ENCODE measurements around the gene PRKCE.
"Not testable (repeated sequence)": the region's sequence is repeated elsewhere in the genome, so short reads cannot be mapped to it uniquely, and the experiment has no call there.

PRKCE gene

DNA sequence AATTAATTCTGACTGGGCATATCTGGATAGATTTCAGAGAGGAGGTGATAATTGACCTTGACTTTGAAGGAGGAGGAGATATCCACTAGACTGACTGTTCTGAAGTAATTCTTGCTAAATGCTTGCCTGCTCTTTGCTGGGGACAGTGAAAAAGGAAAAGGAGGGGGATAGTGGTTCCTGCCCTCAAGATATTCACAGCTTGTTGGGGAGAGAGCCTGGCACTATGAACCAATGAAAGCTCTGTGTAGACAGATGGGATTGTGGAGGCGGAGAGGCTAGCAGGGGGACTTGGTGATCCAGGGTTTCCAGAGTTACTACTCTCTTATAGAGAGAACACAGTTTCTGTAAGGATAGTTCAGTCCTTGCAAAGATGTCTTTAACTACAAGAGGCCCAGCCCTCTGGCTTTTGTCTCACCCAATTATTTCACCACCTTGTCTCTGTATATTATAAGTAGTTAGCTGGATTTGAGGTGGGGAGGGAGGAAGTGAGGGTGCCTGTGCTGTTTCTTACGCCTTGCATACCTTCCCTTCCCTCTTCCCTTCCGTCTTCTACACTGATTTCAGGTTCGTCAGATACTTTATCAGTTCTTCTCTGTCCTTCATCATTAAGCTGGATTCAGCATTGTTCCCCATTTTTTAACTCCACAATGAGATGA is 190.4 kb downstream of the PRKCE start:
- DNase-seq: no peak

DNA sequence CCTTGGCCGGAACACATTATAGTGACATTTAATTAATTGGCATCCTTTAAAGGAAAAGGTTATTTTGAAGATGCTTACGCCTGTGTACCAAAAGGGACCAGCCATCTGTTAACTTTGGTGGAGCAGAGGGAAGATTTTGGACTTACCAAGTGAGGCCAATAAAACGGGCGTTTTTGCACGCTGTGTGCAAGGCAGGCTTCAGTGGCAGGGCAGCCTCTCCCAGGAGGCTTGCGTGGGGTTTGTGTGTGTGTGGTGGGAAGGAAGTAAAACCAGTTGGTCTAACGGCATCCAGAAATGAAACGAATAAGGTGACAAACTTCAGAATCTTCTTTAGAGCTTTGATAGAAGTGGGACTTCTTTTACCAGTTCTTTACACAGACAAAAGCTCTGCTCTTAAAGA is 191.7 kb downstream of the PRKCE start:
- peak in 1 of 5 experiments; percentile 47 for DNase-seq

DNA sequence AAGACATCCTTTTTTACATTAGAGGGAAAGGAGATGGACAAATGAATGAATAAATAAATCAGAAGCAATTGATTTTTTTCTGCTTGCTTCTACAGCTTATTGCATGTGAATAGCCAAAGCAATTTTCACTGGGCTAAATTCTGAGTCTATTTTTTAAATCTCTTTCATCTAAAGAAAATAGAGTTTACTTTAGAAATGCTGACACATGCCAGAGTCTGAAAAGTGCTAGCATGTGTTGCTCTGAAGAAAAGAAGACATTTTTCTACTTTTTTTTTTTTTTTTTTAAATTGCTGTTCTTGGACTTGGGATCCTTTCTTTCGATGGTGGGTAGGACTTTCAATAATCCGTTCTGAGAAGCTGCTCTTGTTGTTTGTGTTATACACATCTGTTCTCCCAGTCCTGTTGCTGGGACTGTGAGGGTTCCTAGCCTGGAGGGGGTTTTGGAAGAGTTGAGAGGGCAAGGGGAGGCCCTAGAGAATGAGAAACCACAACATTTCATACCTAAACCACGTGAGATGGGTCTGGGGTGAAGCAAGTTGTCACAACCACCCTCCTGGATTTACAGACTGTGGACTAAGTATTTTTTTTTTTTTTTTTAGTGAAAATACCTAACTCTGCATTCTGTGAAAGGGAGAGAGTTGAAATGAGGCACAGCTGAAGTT is 193.5 kb downstream of the PRKCE start:
- DNase-seq: peak in 1 of 5 experiments; percentile 60

DNA sequence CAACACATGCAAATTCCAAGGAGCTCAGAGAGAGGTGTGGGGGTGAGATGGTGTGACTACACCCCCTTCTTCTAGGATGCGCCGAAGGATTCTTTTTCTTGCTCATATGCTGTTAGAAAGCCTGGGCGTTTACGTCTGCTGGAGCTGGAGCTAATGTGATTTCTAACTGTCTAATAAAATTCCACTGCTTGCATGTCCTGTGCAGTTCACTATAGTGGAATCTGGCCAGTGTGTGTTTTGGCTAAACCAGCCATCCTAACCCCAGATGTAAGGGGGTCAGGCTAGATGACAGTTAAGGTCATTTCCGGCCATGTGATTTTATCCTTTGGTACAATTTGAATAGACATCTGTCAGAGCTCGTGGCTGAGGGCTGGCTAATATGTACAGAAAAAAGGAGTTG is 194.1 kb downstream of the PRKCE start:
- DNase-seq: no peak

DNA sequence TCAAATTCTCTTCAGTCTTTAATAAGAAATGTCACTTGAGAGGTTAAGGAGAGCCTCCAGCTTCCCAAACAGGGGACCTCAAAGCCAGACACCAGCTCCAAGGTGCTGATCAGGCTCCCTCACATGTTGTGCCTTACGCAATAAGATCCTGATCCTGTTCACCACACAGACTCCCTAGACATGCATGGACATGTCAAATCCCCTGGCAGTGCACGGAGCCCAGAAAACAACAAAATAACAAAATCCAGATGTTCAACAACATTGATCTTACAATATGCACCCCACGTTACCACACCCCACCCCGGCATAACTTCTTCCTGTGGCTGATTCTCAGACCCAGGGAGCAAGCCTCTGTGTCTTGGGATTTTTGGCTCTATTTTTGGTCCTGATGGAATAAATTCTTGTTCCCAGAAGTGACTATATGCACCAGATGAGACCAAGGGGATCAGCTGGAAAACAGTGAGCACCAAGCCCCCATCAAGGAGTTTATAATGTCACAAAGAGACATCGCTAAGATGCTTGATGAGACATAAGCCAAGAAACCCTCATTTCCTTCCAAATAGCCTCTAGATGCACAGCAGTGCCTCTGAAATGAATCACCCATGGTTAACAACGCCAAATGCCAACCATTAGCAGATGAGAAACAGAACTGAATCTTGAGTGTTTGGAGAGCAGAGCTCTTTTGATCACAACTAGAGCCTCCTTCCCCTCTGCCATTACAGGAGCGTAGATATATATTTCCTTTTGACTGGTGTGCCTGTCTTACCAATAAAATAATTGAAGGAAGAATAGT is 198.2 kb downstream of the PRKCE start:
- DNase-seq: peak in 1 of 5 experiments; percentile 73

DNA sequence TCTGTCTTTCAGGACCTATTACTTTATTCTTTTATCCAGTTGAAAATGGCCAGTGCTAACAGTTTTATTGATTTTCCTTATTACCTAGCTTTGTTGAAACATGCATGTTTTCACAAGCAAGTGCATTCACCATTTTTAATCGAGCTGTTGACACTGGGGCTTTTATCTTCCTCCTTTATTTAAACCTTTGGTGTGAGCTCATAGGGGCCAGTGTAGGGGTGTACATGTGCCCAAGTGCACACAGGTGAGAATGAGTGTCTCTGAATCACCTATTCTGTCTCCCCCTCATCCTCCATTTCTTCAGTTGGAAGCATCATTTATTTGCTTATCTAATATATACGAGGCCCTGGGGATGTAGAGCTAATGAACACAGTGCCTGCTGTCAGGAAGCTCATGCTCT is 199.1 kb downstream of the PRKCE start:
- DNase-seq: no peak

DNA sequence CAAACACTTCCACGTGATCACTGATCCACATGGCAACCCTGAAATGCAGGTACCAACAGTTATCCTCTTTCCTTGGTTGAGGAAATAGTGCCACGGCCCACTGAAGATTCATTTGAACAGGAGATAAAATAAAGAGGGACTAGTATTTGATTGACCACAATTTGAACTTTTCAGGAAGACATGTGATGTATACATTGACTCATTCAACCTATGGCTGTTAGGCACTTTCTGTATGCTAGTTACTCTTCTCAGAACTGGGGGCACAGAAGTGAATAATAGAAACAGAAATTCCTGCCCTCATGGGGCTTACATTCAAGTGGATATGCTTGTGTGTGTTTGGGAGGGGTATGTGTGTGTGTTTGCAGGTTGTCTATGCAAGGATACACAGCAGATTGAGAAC is 199.6 kb downstream of the PRKCE start:
- no peak for DNase-seq

DNA sequence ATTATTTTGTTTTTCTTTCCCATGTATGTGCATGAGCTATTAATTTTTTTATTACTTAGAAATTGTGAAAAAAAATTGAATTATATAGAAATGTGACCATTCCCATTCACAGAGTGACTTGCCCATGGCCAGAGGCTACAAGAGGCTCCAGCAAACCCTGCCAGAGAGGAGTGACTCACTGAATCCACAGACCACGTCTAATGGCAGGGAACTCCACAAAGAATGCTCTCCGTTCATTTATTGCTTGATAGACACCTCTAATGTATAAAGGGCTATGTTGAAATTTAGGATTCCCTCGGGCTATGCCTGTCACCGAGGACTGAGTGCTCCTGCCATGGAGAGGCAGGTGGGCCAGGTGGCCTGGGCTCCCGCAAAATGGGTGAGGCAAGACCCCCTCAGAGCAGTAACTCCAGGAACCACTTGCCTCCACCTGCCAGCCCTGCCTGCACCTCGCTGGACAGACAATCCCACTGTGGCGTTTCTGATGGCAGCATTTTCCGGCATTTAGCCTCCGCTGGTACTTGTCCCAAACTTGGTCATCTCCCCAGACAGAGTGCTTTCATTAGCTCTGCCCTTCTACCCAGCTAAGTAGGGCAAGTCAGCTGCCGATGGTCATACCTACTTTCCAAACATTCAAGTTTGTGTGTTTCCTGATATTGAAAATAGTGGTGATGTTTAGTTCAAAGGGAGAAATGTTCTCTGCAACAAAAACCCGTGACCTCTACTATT is 200.3 kb downstream of the PRKCE start:
- no peak for DNase-seq

DNA sequence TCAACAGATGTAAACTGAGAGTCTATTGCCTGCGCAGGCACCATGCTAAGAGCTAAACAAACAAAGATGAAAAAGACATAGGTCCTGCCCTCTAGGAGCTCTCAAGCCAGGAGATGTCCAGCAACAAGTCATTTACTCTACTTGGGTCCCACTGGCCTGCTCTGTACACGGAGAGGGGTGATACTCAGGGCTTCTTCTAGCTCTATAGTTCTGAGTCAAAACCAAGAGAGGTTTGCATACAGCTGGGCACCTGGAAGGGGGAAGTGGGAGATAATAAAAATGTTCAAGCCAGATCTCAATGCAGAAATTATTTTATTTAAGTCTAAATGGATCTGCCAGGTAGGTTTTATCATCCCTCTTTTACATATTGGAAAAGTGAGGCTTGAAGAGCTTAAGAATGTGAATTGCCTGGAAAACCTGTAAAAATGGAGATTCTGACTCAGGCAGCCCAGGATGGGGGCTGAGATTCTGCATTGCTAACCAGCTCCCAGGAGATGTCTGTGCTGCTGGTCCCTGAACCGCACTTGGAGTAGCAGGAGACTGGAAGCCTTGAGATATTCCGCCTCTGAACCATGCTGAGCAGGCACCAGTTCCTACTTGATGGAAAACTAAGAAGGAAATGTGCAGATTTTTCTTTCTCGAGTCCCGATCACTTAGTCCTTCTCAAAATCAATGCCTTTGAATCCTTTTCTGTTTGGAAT is 201.1 kb downstream of the PRKCE start:
- DNase-seq: no peak

DNA sequence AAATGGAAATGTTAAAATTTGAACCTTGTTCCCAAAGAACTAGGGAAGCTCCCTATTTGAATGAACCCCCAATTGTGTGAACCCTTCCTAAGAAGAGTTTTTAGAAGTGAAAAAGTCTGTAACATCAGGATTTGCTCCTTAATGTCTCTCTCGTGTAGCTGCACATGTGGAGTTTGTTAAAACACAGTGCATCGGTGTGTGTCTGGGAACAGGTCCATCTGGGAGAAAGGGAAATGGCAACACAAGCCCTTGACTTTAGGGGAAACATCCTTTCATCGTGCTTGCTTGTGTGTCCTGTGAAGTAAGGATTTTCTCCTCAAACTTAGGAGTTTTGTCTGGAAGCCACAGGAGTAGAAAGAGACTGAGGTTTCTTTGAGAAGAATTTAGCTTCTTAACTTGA is 203.9 kb downstream of the PRKCE start:
- DNase-seq: no peak

DNA sequence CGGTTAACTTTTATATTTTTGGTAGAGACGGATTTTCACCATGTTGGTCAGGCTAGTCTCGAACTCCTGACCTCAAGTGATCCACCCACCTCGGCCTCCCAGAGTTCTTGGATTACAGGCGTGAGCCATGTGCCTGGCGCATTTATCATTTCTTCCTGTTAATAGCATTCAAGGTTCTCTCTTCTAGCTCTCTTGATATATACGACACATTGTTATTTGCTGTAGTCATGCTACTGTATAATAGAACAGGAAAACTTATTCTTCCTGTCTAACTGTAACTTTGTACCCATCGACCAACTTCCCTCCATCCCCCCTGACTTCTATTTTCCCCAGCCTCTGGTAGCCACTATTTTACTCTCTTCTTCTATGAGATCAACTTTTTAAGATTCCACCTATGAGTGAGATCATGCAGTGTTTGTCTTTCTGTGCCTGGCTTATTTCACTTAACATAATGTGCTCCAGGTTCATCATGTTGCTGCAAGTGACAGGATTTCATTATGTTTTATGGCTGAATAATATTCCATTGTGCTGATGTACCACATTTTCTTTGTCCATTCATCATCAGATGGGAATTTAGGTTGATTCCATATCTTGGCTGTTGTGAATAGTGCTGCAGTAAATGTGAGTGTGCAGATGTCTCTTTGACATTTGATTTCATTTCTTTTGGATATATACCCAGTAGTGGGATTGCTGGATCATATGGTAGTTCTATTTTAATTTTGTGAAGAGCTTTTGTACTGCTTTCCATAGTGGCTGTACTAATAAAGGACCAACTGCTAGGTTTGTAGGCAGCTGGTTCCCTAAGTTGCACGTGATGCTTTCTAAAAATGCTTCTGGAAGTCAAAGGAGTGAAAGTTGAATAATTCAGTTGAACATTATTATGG is 205.2 kb downstream of the PRKCE start:
- DNase-seq: no peak

DNA sequence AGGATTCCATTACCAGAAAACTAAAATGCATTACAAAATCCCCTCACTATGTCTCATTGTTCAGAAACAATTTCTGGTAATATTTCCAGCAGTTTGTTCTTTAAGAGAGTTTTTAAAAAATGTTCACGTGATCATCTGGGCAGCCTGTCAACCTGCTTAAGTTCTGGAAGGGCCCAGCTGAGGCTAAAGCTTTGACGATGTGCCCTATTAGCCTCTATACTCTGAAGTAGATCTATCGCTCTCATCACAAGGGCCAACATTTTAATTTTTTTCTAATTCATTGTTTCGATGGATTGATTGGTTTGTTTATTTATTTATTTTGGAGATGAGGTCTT is 205.8 kb downstream of the PRKCE start:
- no peak for DNase-seq

DNA sequence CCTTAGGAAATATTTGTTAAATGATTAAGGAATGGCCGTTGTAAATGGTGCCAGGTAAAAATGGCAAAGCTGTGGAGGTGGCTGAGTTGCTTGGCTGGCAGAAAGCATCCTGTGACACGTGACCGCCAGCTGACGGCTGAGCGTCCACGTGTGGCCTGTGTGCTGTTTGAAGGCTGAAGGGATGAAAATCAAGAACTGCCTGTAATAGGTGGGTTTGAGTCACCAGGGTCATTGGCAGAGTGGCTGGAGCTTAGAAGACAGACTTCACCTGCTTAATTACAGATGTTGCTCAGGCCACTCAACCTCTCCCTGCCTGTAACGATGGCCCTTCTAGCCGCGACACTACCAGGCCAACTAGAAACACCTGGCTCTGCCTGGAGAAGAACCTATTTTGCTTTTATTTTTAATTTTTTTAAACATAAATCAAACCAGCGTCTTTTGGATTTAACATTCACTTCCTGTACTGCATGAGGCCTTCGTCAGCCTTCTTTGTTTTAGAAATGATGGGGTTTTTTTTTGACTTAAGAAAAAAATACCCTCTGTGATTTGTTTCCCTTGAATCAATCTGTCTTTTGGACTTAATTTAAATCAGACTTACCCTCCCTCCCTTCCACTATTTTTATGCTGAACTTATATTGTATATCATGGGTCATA is 206.5 kb downstream of the PRKCE start:
- DNase-seq: no peak

DNA sequence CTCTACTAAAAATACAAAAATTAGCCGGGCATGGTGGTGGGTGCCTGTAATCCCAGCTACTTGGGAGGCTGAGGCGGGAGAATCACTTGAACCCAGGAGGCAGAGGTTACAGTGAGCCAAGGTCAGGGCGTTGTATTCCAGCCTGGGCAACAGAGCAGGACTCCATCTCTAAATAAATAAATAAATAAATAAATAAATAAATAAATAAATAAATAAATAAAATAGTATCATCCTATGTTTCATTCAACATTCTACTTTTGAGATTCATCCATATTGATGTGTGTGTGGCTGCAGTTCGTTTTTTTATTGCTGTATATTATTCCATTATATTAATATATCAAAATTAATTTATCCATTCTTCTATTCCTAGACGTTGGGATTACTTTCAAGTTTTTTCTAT is 207.4 kb downstream of the PRKCE start:
- not testable (repeated sequence) for DNase-seq

DNA sequence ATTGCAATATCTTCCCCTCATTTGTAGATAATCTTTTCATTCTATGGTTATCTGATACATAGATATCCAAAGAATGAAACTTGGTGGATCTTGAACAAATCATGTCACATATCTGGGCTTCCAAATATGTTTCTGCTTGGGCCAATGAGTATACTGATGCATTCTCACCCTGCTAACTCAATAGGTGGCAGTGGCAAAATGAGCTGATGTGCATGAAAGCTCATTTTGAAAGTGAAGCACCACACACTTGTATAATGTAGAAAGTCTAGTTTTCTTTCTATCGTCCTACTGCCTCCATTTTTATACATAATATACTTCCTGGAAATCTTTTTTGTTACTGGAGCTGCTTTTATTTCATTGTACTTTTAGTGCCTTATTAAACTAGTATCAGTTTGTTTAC is 208.2 kb downstream of the PRKCE start:
- DNase-seq: peak in 1 of 5 experiments; percentile 56

DNA sequence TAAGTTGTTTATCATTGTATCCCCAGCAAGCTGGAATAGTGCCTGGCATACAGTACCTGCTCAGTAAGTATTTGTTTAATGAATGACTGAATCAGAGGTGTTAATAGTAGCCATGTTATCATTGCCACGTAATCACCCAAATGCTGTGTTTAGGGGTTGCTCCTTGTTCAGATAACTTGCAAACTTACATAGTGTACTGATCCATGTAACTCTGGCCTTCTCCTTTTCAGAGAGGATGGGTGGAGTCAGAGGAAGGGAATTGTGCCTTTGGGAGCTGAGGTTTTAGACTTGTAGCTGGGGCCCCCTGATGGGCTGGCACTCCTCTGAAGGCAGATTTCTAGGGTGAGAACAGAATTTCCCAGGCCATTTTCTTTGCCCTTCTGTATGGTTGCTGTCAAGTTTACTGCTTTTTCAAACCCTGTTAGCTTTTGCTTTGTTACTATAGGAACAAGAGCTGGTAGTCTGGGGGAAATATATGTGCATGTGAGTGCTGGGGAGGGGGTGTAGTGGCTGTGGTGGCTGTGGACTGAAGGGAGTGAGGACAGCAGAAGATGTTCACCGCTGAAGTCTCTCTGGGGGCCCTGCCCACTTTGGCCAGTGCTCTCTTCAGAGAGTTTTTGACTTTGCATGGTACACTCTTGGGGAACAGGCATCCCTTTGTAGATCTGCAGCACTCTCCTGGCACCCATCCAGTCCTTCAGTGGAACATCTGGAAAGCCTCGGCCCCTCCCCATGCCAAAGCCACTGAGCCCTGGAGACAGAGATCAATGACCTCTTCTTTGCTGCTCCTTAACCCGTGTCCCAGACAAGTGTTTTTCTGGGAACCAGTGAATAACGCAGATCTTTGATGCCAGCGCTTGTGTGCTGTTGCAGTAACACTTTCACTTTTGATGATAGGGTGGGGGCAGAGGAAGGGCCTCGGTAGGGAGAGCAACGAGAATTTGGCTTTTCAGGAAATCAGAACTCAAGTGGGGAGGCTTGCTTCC is 209.0 kb downstream of the PRKCE start:
- DNase-seq: peak in 1 of 5 experiments; percentile 56

DNA sequence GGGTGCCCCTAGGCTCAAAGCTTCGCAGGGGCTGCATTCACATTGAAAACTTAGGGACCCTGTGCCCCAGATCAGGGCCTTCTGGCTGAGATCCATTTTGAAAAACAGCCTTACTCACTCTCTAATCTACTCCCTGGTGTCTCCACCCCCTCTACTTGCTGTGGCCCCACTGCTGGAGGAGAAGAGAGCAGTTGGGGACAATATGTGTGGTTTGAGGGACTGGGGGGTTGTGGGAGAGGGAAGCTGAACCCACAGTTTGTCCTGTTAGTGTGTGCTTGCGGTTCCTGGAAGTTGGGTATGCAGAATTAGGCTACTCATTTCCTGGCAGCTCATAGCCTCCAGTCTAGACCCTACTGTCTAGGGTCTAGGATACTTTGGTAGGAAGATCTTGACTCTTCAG is 211.4 kb downstream of the PRKCE start:
- no peak for DNase-seq

DNA sequence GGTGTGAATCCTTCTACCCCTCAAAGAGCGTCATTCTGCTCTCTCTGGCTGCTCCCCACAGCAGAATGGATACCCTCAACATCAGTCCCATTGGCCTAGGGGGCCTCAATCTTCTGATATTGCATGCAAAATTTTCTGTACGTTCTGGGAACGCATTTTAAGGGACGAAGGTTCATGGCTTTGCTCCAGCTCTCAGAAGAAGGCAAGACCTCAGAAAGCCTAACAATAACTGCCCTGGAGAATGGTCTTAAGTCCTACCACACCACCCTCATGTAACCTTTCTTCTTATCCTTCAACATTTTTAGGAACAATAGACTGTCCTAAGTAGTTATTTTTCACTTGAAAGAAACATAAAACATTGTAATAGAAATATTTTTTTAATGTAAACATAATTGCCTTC is 212.6 kb downstream of the PRKCE start:
- DNase-seq: no peak

DNA sequence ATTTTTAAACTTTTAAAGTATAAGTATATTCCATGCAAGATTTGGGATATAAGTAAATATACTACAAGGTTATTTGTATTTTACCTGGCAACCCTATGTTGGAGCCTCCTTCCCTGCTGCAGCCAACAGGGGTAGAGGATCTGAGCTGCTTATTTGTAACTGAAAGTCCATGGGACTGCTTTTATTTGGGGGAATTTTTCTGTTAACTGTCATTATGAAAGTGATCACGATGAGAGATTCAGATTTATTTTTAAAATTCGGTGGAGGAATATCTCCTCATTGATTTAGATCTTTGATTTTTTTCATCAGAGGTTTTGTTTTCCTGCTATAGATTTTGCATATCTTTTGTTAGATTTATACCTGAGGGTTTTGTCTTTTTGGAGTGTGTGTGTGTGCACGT is 215.9 kb downstream of the PRKCE start:
- no peak for DNase-seq

DNA sequence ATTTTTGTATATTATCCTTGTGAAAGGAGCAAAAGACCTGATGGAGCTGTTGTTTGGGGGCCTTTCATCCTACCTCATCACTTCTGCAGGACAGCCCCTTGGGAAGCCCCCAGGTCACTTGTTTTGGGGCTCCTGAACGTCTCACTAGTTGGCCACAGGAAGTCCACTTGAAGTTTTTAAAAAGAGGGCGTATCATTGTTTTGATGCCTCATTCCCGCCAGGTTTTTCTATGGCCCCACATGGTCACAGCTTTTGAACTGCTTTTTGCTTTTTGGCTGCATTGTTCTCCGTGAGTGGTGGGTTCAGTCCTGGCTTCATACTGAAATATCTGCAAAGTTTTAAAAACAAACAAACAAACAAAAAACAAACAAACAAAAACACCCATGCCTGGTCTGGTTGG is 216.3 kb downstream of the PRKCE start:
- no peak for DNase-seq
